ENCODE measurements around the gene PTPRN2. TPM values are rescaled to one million over a fixed set of nuclear protein-coding genes. Genes with fewer than 3 reads are reported as not detected.

Gene PTPRN2
- total and polyA plus RNA-seq, 2 of the 8 experiments (the other 6 are each of a cell fraction or from before 2014, with no cell fraction given): 2.6 to 4.5 TPM

DNA sequence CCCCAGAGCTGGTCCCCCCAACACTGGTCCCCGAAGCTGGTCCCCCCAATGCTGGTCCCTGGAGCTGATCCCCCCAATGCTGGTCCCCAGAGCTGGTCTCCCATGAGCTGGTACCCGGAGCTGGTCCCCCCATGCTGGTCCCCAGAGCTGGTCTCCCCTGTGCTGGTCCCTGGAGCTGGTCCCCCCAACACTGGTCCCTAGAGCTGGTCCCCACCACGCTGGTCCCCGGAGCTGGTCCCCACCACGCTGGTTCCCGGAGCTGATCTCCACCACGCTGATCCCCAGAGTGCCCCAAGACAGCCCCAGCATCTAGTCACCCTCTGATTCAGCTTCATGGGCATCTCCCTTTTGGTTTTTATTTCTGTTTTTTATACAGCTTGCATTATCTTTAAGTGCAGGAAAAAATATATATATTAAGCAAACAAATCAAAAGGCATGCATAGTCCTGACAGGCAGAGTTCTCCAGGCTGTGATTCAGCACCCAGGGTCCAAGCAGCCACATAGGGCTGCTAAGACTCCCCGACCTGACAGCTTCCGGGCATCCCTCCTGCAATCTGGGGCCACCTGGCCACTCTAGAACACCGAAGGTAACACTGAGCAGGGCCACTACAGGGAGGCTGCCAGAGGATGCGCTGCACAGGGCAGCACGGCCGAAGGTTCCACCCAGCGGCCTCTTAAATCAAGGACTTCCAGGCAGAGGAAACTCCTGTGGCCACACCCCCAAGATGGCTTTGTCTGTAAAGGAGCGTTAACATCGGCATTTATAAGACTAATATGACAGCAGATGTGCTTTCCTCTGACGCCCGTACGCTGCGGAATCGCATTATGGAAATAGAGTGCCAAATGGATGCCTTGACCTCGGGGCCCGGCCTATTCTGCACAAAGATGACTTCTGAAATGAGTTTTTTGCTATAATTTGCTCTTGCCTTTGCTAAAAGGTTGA, 215.0 kb downstream of the PTPRN2 start (continued):
- no peak for TF ChIP-seq GABPA (IDR thresholded peaks at IDR 0.05; ENCODE audit: borderline replicate concordance, insufficient read depth, low read length)

All from H1 (cell line).